Karpas-422 (cell line): Measurements from ENCODE around the gene SLC7A10. TPM values are rescaled to one million over a fixed set of nuclear protein-coding genes. Genes with fewer than 3 reads are reported as not detected.

ENCODE experiments used
- DNase-seq: peaks from one replicate; pipeline ENCODE4 v3.0.0-alpha.2; 2015
- H2AFZ ChIP-seq: fragments of 200-600 bp; sonication (generic); 2 replicates; pipeline ENCODE4 v1.6.1; 2014; ENCODE audit warnings: antibody characterized with exemption, low read length, mixed read lengths
- H3K27ac ChIP-seq: fragments of 200-600 bp; sonication (generic); 2 replicates; pipeline ENCODE4 v1.5.1; 2014; ENCODE audit warnings: mild to moderate bottlenecking, low read length, moderate library complexity
- H3K27me3 ChIP-seq: fragments of 200-600 bp; sonication (generic); 2 replicates; pipeline ENCODE4 v1.6.1; 2014; ENCODE audit warnings: low read length, mixed read lengths
- H3K36me3 ChIP-seq: fragments of 200-600 bp; sonication (generic); 2 replicates; pipeline ENCODE4 v1.6.1; 2014; ENCODE audit warnings: low read length, mixed read lengths; ENCODE audit not compliant: insufficient read depth
- H3K4me1 ChIP-seq: fragments of 200-600 bp; sonication (generic); 2 replicates; pipeline ENCODE4 v1.6.1; 2014; ENCODE audit warnings: mild to moderate bottlenecking, low read length, mixed read lengths
- H3K4me2 ChIP-seq: fragments of 200-600 bp; sonication (generic); 2 replicates; pipeline ENCODE4 v1.6.1; 2014; ENCODE audit warnings: low read length, low read depth, mild to moderate bottlenecking; ENCODE audit not compliant: poor library complexity, severe bottlenecking
- H3K4me3 ChIP-seq: fragments of 200-600 bp; sonication (generic); 2 replicates; pipeline ENCODE4 v1.5.1; 2014; ENCODE audit warnings: mild to moderate bottlenecking, antibody characterized with exemption, low read length, mixed read lengths
- H3K79me2 ChIP-seq: fragments of 200-600 bp; sonication (generic); 2 replicates; pipeline ENCODE4 v1.6.1; 2014; ENCODE audit warnings: mild to moderate bottlenecking, low read length, mixed read lengths
- H3K9ac ChIP-seq: fragments of 200-600 bp; sonication (generic); 2 replicates; pipeline ENCODE4 v1.6.0; 2014; ENCODE audit warnings: low read length
- H3K9me2 ChIP-seq: fragments of 200-600 bp; sonication (generic), shearing (Covaris generic); replicated peaks from 2 replicates; pipeline ENCODE4 v1.6.0; 2014; ENCODE audit warnings: mild to moderate bottlenecking, low read length, moderate library complexity; ENCODE audit not compliant: insufficient read depth
- H3K9me3 ChIP-seq: fragments of 300-700, 200-600 bp; sonication (generic); 2 replicates; pipeline ENCODE4 v1.6.1; 2014; ENCODE audit warnings: low read length, mixed read lengths
- H4K20me1 ChIP-seq: fragments of 200-600 bp; sonication (generic); 2 replicates; pipeline ENCODE4 v1.6.1; 2014; ENCODE audit warnings: mild to moderate bottlenecking, antibody characterized with exemption, low read length, low read depth; ENCODE audit not compliant: insufficient read depth
- total RNA-seq: library from RNA; depleted of rRNA; stranded (reverse); fragments of >200 nt; shearing (Covaris generic); gene quantifications from 2 replicates; pipeline ENCODE4 v1.2.3, GENCODE V29; 2014; ENCODE audit warnings: low replicate concordance

SLC7A10 gene
- total RNA-seq, 1 experiment from 2014 or later: not detected

DNA sequence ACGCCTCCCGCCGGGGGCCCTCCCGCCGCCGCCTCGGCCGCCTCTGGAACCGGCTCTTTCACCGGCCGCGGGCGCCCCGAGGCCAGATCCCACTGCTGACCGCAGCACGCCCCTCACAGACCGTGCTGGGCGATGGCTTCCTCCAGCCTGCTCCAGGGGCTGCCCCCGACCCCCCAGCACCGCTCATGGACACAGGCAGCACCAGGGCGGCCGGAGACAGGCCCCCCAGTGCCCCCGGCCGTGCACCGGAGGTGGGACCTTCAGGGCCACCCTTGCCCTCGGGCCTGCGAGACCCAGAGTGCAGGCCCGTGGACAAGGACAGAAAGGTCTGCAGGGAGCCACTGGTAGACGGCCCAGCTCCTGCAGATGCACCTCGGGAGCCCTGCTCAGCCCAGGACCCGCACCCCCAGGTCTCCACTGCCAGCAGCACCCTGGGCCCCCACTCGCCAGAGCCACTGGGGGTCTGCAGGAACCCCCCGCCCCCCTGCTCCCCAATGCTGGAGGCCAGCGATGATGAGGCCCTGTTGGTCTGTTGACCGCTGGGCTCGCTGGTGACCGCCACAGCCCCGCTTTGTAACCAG, 18.5 kb downstream of the SLC7A10 start:
- Histone ChIP-seq H3K79me2 (no peaks in the 10 kb centered on the region), H3K27ac (no peak overlapping the region), H3K4me2 (no peak overlapping the region), H4K20me1 (no peaks in the 10 kb centered on the region), H3K9ac (no peak overlapping the region), H3K9me3 (no peaks in the 10 kb centered on the region), H3K27me3 (no peaks in the 10 kb centered on the region), H3K9me2 (no peaks in the 10 kb centered on the region), H3K36me3 (no peaks in the 10 kb centered on the region), H2AFZ (no peak overlapping the region), H3K4me1 (peaks cover 7% of the 10 kb centered on the region), H3K4me3 (no peak overlapping the region)
- DNase-seq: no peak

DNA sequence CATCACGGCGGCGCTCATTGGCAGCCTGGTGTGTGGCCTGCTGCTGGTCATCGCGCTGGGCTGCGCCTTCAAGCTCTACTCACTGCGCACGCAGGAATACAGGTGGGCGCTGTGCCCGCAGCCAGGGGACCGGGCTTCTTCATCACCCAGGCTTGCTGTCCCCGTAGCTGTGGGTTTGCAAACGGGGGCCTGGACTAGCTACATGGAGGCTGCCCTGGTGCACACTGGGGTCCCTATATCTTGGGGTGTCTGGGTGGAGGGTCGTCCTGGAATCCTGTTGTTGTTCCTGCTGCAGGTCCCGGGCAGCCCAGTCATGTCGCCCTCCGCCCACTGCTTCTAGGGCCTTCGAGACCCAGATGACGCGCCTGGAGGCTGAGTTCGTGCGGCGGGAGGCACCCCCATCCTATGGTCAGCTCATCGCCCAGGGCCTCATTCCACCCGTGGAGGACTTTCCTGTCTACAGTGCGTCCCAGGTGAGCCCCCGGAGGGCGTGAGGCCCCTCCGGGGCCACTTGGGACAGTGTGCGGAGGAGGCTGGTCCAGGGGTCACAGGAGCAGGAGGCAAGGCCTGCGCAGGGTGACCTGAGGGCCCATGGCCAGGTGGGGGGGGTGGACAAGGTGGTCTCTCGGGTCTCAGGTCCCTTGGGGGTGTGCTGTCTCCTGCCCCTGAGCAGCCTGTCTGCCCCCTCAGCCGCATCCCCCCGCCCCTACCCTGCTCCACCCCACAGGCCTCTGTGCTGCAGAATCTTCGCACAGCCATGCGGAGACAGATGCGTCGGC, 19.2 kb downstream of the SLC7A10 start:
- Histone ChIP-seq H3K4me3 (no peak overlapping the region), H3K27ac (no peak overlapping the region), H3K36me3 (no peaks in the 10 kb centered on the region), H4K20me1 (no peaks in the 10 kb centered on the region), H3K79me2 (no peaks in the 10 kb centered on the region), H3K9me3 (no peaks in the 10 kb centered on the region), H3K9me2 (no peaks in the 10 kb centered on the region), H2AFZ (no peak overlapping the region), H3K4me1 (peaks cover under 1% of the 10 kb centered on the region), H3K9ac (no peak overlapping the region), H3K4me2 (no peak overlapping the region), H3K27me3 (no peaks in the 10 kb centered on the region)
- DNase-seq: no peak

DNA sequence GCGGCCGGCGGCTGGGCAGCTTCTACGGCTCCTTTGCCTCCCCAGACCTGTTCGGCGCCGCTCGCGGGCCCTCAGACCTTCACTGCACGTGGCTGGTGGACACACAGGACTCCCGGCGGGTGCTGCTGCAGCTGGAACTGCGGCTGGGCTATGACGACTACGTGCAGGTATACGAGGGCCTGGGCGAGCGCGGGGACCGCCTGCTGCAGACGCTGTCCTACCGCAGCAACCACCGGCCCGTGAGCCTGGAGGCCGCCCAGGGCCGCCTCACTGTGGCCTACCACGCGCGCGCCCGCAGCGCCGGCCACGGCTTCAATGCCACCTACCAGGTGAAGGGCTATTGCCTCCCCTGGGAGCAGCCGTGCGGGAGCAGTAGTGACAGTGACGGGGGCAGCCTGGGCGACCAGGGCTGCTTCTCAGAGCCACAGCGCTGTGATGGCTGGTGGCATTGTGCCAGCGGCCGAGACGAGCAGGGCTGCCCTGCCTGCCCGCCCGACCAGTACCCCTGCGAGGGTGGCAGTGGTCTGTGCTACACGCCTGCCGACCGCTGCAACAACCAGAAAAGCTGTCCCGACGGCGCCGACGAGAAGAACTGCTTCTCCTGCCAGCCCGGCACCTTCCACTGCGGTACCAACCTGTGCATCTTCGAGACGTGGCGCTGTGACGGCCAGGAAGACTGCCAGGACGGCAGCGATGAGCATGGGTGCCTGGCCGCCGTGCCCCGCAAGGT, 20.0 kb downstream of the SLC7A10 start:
- Histone ChIP-seq H3K36me3 (no peaks in the 10 kb centered on the region), H3K4me1 (no peaks in the 10 kb centered on the region), H3K27me3 (no peaks in the 10 kb centered on the region), H3K9me2 (no peaks in the 10 kb centered on the region), H3K4me2 (no peak overlapping the region), H2AFZ (no peak overlapping the region), H3K9ac (no peak overlapping the region), H4K20me1 (no peaks in the 10 kb centered on the region), H3K9me3 (no peaks in the 10 kb centered on the region), H3K27ac (no peak overlapping the region), H3K4me3 (no peak overlapping the region), H3K79me2 (no peaks in the 10 kb centered on the region)
- no peak for DNase-seq

DNA sequence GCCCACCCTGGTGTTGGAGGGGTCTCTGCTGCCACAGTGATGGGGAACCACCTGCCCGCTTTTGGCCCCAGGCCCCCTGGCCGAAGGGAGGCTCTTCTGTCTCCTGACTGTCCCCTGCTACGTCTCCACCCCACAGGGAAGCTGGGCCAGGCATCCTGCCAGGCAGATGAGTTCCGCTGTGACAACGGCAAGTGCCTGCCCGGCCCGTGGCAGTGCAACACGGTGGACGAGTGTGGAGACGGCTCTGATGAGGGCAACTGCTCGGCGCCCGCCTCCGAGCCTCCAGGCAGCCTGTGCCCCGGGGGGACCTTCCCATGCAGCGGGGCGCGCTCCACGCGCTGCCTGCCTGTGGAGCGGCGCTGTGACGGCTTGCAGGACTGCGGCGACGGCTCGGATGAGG, 20.5 kb downstream of the SLC7A10 start:
- no peaks in the 10 kb centered on the region for H3K4me1 ChIP-seq
- H3K9me2 ChIP-seq: no peaks in the 10 kb centered on the region
- no peak for DNase-seq
- no peaks in the 10 kb centered on the region for H4K20me1 ChIP-seq
- H3K9ac ChIP-seq: no peak overlapping the region
- H3K9me3 ChIP-seq: no peaks in the 10 kb centered on the region
- no peak overlapping the region for H3K4me2 ChIP-seq
- no peaks in the 10 kb centered on the region for H3K79me2 ChIP-seq
- no peaks in the 10 kb centered on the region for H3K27me3 ChIP-seq
- no peaks in the 10 kb centered on the region for H3K36me3 ChIP-seq
- no peak overlapping the region for H2AFZ ChIP-seq
- no peak overlapping the region for H3K27ac ChIP-seq
- no peak overlapping the region for H3K4me3 ChIP-seq

DNA sequence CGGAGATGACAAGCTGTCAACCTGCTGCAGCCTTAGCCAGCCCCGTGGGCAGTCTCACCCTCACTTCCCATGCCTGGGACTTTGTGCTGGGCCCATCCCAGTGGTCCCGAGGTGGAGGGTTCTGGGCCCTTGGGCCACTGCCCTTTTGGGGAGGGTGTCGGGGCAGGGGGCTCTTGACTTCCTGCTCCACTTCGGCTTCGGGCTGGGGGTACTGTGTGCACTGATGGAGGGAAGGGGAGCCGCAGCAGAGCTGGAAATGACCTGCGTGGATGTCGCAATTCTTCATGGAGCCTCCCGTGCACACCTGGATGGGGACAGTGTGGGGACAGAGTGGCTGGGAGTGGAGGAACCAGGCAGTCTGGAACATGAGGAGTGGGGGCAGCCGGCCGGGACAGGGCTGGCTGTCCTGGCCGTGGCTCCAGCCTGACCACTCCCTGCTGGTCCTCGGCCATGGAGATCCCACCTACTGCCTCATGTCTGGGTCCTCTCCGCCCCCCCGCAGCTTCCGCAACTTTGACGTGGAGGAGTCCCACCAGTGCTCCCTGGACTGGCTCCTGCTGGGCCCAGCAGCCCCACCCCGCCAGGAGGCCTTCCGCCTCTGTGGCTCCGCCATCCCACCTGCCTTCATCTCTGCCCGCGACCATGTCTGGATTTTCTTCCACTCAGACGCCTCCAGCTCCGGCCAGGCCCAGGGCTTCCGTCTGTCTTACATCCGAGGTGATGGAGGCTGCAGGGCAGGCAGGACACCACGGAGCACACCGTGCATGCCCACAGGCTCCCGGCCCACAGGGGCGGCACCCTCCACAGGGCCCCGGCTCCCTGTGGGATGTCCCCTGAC, 21.3 kb downstream of the SLC7A10 start:
- H3K9me3 ChIP-seq: no peaks in the 10 kb centered on the region
- DNase-seq: no peak
- no peak overlapping the region for H3K4me2 ChIP-seq
- no peaks in the 10 kb centered on the region for H3K27me3 ChIP-seq
- H3K4me3 ChIP-seq: no peak overlapping the region
- H3K27ac ChIP-seq: no peak overlapping the region
- no peaks in the 10 kb centered on the region for H4K20me1 ChIP-seq
- H3K9ac ChIP-seq: no peak overlapping the region
- H3K4me1 ChIP-seq: no peaks in the 10 kb centered on the region
- no peaks in the 10 kb centered on the region for H3K36me3 ChIP-seq
- no peak overlapping the region for H2AFZ ChIP-seq
- no peaks in the 10 kb centered on the region for H3K9me2 ChIP-seq
- no peaks in the 10 kb centered on the region for H3K79me2 ChIP-seq

DNA sequence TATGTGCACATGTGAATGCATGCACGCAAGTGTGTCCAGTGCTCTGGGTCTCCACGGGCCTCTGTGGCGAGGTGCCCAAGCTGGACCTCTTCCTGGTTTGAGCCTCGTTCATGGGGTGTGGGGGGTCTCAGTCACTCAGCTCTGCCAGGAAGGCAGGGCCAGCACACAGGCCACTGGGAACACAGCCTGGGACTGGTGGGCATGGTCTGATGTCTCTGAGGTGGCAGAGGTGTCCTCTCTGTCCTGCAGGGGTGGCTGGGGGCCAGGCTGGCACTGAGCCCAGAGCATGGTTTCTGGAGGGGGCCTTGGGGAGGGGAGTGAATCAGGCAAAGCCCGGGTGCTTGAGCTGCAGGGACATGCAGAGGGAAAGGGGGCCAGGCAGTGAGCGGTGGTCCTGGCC, 22.1 kb downstream of the SLC7A10 start:
- Histone ChIP-seq H3K27ac (no peak overlapping the region), H3K4me2 (no peak overlapping the region), H4K20me1 (no peaks in the 10 kb centered on the region), H3K27me3 (no peaks in the 10 kb centered on the region), H3K79me2 (no peaks in the 10 kb centered on the region), H2AFZ (no peak overlapping the region), H3K4me1 (no peaks in the 10 kb centered on the region), H3K9me2 (no peaks in the 10 kb centered on the region), H3K9ac (no peak overlapping the region), H3K36me3 (no peaks in the 10 kb centered on the region), H3K4me3 (no peak overlapping the region), H3K9me3 (no peaks in the 10 kb centered on the region)
- DNase-seq: no peak

DNA sequence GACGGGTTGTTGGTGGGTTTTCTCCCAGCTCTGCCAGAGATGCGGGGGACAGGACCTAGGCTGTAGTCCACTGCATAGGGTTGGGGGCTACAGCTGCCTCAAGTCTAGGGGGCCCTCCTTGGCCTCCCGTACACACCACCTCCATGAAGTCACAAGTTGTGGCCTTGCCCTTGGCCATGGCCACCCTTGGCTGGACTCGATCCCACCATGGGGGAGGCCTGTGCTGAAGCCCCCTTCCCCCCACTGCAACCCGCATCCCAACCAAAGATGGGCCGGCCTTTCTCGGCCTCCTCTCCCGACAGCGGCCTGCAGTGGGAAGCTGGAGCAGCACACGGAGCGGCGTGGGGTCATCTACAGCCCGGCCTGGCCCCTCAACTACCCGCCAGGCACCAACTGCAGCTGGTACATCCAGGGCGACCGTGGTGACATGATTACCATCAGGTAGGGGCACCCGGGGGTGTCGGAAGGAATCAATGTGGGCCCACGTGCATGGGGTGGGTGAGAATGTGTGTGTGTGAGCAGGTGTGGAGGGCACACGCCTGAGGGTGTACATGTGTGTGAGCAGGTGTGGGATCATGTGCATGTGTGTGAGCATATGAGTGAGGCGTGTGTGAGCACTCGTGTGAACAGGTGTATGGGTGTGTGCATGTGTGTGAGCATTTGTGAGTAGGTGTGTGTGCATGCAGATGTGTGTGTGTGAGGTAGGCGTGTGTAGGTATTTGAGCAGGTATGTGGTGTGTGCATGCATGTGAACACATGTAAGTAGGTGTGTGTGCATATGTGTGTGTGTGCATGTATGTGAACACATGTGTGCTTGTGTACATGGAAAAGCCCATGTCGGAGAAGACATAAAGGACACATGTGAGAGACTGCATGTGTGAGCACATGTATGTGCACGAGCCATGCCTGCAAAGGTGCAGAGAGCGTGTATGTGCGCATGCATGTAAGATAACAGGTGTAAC, 22.8 kb downstream of the SLC7A10 start:
- no peak overlapping the region for H2AFZ ChIP-seq
- no peak for DNase-seq
- no peaks in the 10 kb centered on the region for H4K20me1 ChIP-seq
- no peaks in the 10 kb centered on the region for H3K9me2 ChIP-seq
- no peaks in the 10 kb centered on the region for H3K27me3 ChIP-seq
- H3K4me3 ChIP-seq: no peak overlapping the region
- H3K79me2 ChIP-seq: no peaks in the 10 kb centered on the region
- no peak overlapping the region for H3K4me2 ChIP-seq
- H3K9ac ChIP-seq: no peak overlapping the region
- no peak overlapping the region for H3K27ac ChIP-seq
- no peaks in the 10 kb centered on the region for H3K4me1 ChIP-seq
- H3K36me3 ChIP-seq: no peaks in the 10 kb centered on the region
- no peaks in the 10 kb centered on the region for H3K9me3 ChIP-seq
